C4-2B (cell line): ENCODE data around the gene PDE4D.

ENCODE experiments used
- CTCF ChIP-seq: fragments of 450-650 bp; conservative IDR thresholded peaks from 2 replicates; pipeline ENCODE4 v1.5.1; 2017; ENCODE audit warnings: mild to moderate bottlenecking
- ZFX ChIP-seq: fragments of 450-650 bp; IDR thresholded peaks from 2 replicates; pipeline ENCODE4 v1.6.1; 2017

GRCh38 chr5:59724482-59725391 is 168.8 kb downstream of the PDE4D start:
- TF ChIP-seq CTCF (peak; percentile 89), ZFX (no peak)
